ENCODE measurements around the gene WARS2. TPM values are rescaled to one million over a fixed set of nuclear protein-coding genes. Genes with fewer than 3 reads are reported as not detected.

The WARS2 gene
- total RNA-seq, 2 donors from 2014 or later: 9.9 to 11.8 TPM

DNA sequence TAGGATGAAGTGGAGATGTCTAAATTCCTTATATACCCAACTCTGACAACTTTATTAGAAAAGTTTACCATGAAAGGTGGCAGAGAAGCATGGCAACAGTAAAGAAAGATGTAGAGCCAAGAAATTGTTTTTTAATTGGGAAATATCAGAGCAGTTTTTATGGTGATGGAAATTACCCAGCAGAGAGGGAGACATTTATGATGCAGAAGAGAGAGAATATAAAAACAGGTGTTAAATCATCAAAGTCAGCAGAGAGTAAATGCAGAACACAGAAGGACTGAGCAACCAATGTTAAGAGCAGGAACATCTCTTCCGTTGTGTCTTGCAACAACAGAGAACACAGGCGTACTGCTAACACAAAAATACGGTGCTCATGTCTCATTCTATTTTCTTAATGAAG lies 28.2 kb downstream of the WARS2 start:
- no peak overlapping the region for H3K4me3 Mint-ChIP-seq
- WGBS, 2 experiments (ENCODE audit: insufficient coverage in 1 of 2, insufficient read length in 1 of 2): 96 to 97% methylated on average over 2 to 3 of the region's 3 CpGs

GRCh38 chr1:119108988-119109387 lies 31.5 kb downstream of the WARS2 start:
- Mint-ChIP-seq H3K4me1 (peaks cover 3% of the 10 kb centered on the region), H3K9me3 (no peaks in the 10 kb centered on the region)
- WGBS, 2 experiments (ENCODE audit: insufficient coverage in 1 of 2, insufficient read length in 1 of 2): 86 to 100% methylated on average over 1 of the region's 1 CpG

More for the DNA sequence above, 28.2 kb downstream of the WARS2 start:
- Mint-ChIP-seq H3K36me3 (ENCODE audit: low read depth) (no peaks in the 10 kb centered on the region), H3K27ac (no peak overlapping the region), H3K27me3 (ENCODE audit: insufficient read depth) (no peaks in the 10 kb centered on the region), H3K4me1 (peaks cover 14% of the 10 kb centered on the region), H3K9me3 (no peaks in the 10 kb centered on the region)
- Histone ChIP-seq H3K9me3 (ENCODE audit: control insufficient read depth, low read length) (no peaks in the 10 kb centered on the region), H3K9ac (ENCODE audit: extremely low read depth, low read length, poor library complexity, severe bottlenecking) (no peak overlapping the region), H3K4me3 (ENCODE audit: low read length) (no peak overlapping the region), H3K27ac (ENCODE audit: low read depth, low read length) (no peak overlapping the region), H3K4me1 (ENCODE audit: control insufficient read depth, insufficient read depth, low read length) (peaks cover 3% of the 10 kb centered on the region), H3K27me3 (ENCODE audit: control insufficient read depth, insufficient read depth, low read length, poor library complexity, severe bottlenecking) (no peaks in the 10 kb centered on the region), H3K36me3 (ENCODE audit: control insufficient read depth, insufficient read depth, low read length) (no peaks in the 10 kb centered on the region)
- TF ChIP-seq CTCF (conservative IDR thresholded peaks at IDR 0.05): no peak
- DNase-seq: no peak

DNA sequence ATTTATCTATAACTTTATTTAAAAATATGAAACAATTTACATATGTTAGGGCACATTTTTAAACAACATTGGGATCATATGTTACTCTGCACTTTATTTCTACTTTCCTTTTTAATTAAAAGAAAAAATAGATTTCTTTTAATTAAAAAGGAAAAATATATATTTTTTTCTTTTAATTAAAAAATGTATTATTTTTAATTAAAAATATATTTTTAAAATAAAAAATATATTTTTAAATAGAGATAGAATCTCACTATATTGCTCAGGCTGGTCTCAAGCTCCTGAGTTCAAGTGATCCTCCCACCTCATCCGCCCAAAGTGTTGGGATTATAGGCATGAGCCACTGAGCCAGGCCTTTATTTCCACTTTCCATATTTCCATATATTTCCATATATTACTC lies 36.7 kb downstream of the WARS2 start:
- H3K4me3 Mint-ChIP-seq: no peak overlapping the region
- no peak overlapping the region for H3K9ac ChIP-seq (ENCODE audit: extremely low read depth, low read length, poor library complexity, severe bottlenecking)
- H3K27ac ChIP-seq (ENCODE audit: low read depth, low read length): no peak overlapping the region
- 91% methylated on average over 1 of the region's 1 CpG; no CpG with 5 or more reads in 1 of the 2 experiments for WGBS, 2 experiments (ENCODE audit: insufficient coverage in 1 of 2, insufficient read length in 1 of 2)
- H3K9me3 ChIP-seq (ENCODE audit: control insufficient read depth, low read length): no peaks in the 10 kb centered on the region
- H3K36me3 ChIP-seq (ENCODE audit: control insufficient read depth, insufficient read depth, low read length): no peaks in the 10 kb centered on the region
- no peaks in the 10 kb centered on the region for H3K36me3 Mint-ChIP-seq (ENCODE audit: low read depth)
- no peaks in the 10 kb centered on the region for H3K27me3 Mint-ChIP-seq (ENCODE audit: insufficient read depth)
- H3K4me1 ChIP-seq (ENCODE audit: control insufficient read depth, insufficient read depth, low read length): no peaks in the 10 kb centered on the region
- no peak overlapping the region for H3K27ac Mint-ChIP-seq
- no peaks in the 10 kb centered on the region for H3K27me3 ChIP-seq (ENCODE audit: control insufficient read depth, insufficient read depth, low read length, poor library complexity, severe bottlenecking)
- TF ChIP-seq CTCF (conservative IDR thresholded peaks at IDR 0.05): no peak
- H3K4me1 Mint-ChIP-seq: no peaks in the 10 kb centered on the region
- no peak for DNase-seq
- no peaks in the 10 kb centered on the region for H3K9me3 Mint-ChIP-seq
- H3K4me3 ChIP-seq (ENCODE audit: low read length): no peak overlapping the region

More at GRCh38 chr1:119108988-119109387, 31.5 kb downstream of the WARS2 start:
- H3K27me3 Mint-ChIP-seq (ENCODE audit: insufficient read depth): no peaks in the 10 kb centered on the region
- no peak for DNase-seq
- no peaks in the 10 kb centered on the region for H3K36me3 Mint-ChIP-seq (ENCODE audit: low read depth)
- Histone ChIP-seq H3K27ac (ENCODE audit: low read depth, low read length) (no peak overlapping the region), H3K9ac (ENCODE audit: extremely low read depth, low read length, poor library complexity, severe bottlenecking) (no peak overlapping the region), H3K9me3 (ENCODE audit: control insufficient read depth, low read length) (no peaks in the 10 kb centered on the region), H3K4me3 (ENCODE audit: low read length) (no peak overlapping the region), H3K27me3 (ENCODE audit: control insufficient read depth, insufficient read depth, low read length, poor library complexity, severe bottlenecking) (no peaks in the 10 kb centered on the region), H3K4me1 (ENCODE audit: control insufficient read depth, insufficient read depth, low read length) (no peaks in the 10 kb centered on the region), H3K36me3 (ENCODE audit: control insufficient read depth, insufficient read depth, low read length) (no peaks in the 10 kb centered on the region)
- H3K4me3 Mint-ChIP-seq: no peak overlapping the region
- H3K27ac Mint-ChIP-seq: no peak overlapping the region
- TF ChIP-seq CTCF (conservative IDR thresholded peaks at IDR 0.05): no peak
